Caco-2 (cell line): Measurements from ENCODE around the gene AOX1. TPM values are rescaled to one million over a fixed set of nuclear protein-coding genes. Genes with fewer than 3 reads are reported as not detected.

Experiments
- BruUV-seq: library from RNA; stranded (reverse); fragments of 400-500 nt; replicated peaks from 2 replicates; lab custom pipeline; 2021; lab: Mats Ljungman, UMichigan
- CTCF ChIA-PET: fragments of 300-600 bp; sonication (Branson Sonifier 250); formaldehyde crosslinking; loops from one replicate; lab custom pipeline; 2022; ENCODE audit warnings: antibody characterized with exemption; lab: Charles Lee
- POLR2A ChIA-PET: fragments of 300-600 bp; sonication (Branson Sonifier 250); formaldehyde crosslinking; loops from one replicate; lab custom pipeline; 2022; ENCODE audit warnings: antibody characterized with exemption; lab: Charles Lee
- DNase-seq, 2 experiments: peaks; one replicate each; pipeline versions ENCODE4 v3.0.0 to v3.0.0-alpha.2; 2020 to 2022
- H3K27me3 ChIP-seq: replicated peaks from 2 replicates; pipeline ENCODE4 v1.6.0; 2011; ENCODE audit warnings: low read length; ENCODE audit not compliant: control insufficient read depth, insufficient read depth
- H3K36me3 ChIP-seq: 2 replicates; pipeline ENCODE4 v1.5.1; 2011; ENCODE audit warnings: low read length; ENCODE audit not compliant: control insufficient read depth, insufficient read depth
- H3K4me1 ChIP-seq: fragments of 250-450 bp; sonication (Bioruptor Pico); 2 replicates; pipeline ENCODE4 v1.5.1; 2020; ENCODE audit warnings: mild to moderate bottlenecking
- H3K4me3 ChIP-seq: 2 replicates; pipeline ENCODE4 v1.5.1; 2011; ENCODE audit warnings: low read depth, mild to moderate bottlenecking, control low read depth, low read length
- H3K9me3 ChIP-seq: fragments of 250-450 bp; sonication (Bioruptor Pico); 2 replicates; pipeline ENCODE4 v1.5.1; 2020; ENCODE audit warnings: mild to moderate bottlenecking, moderate library complexity
- H3K27ac Mint-ChIP-seq: one replicate; pipeline ENCODE4 v1.8.0; 2022; ENCODE audit warnings: mixed read lengths; ENCODE audit not compliant: unreplicated experiment
- H3K27me3 Mint-ChIP-seq: one replicate; pipeline ENCODE4 v1.8.0; 2022; ENCODE audit warnings: mixed read lengths; ENCODE audit not compliant: insufficient read depth, unreplicated experiment
- H3K36me3 Mint-ChIP-seq: one replicate; pipeline ENCODE4 v1.8.0; 2022; ENCODE audit warnings: mild to moderate bottlenecking, mixed read lengths; ENCODE audit not compliant: insufficient read depth, unreplicated experiment
- H3K4me1 Mint-ChIP-seq: one replicate; pipeline ENCODE4 v1.8.0; 2022; ENCODE audit warnings: low read depth, mixed read lengths; ENCODE audit not compliant: unreplicated experiment
- H3K4me3 Mint-ChIP-seq: one replicate; pipeline ENCODE4 v1.8.0; 2022; ENCODE audit warnings: mild to moderate bottlenecking, moderate library complexity, mixed read lengths; ENCODE audit not compliant: unreplicated experiment
- H3K9me3 Mint-ChIP-seq: one replicate; pipeline ENCODE4 v1.8.0; 2022; ENCODE audit warnings: mixed read lengths; ENCODE audit not compliant: unreplicated experiment
- CTCF ChIP-seq, 2 experiments: fragments of 200-600 bp in 1 of 2; IDR thresholded peaks; 1 replicate in 1 of 2; 2 replicates in 1 of 2; pipeline versions ENCODE4 v1.5.1 to v1.8.0; 2011 to 2022; ENCODE audit warnings: antibody characterized with exemption in 1 of 2, control low read depth in 1 of 2, inconsistent platforms in 1 of 2, low read depth in 1 of 2, low read length in 1 of 2, mild to moderate bottlenecking in 1 of 2, moderate library complexity in 1 of 2; ENCODE audit not compliant: insufficient read depth in 1 of 2, severe bottlenecking in 1 of 2, unreplicated experiment in 1 of 2
- intact Hi-C: fragments of 100-400 bp; cut with micrococcal nuclease; formaldehyde crosslinking; loops from one replicate; pipeline ENCODE4 v1.10.0; 2022; ENCODE audit not compliant: unreplicated experiment
- total RNA-seq: library from RNA; stranded (reverse); gene quantifications from 2 replicates; pipeline ENCODE4 v1.2.3, GENCODE V29; 2022

The AOX1 gene
- total RNA-seq, 1 experiment from 2014 or later, result 0.79 TPM

DNA sequence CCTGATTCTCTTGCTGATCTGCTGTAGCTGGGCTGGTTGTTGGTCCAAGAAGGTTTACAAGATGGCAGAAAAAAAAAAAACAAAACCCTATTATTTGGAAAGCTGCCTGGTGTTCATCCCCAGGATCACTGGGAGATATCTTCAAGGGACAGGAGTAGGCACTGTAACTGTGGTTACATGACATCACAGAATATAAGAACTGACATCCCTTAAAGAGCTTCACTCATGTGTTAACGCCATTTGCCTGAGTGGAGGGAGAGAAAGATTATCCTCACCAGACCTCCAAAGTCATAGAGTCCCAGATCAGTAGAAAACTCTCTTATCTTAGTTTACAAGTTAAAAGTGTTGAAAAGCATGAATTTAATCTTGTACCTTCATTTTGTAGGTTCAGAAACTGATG is 130.6 kb downstream of the AOX1 start:
- Mint-ChIP-seq H3K4me3 (no peak overlapping the region), H3K4me1 (no peaks in the 10 kb centered on the region), H3K27me3 (peaks cover 13% of the 10 kb centered on the region), H3K36me3 (no peaks in the 10 kb centered on the region), H3K9me3 (no peaks in the 10 kb centered on the region), H3K27ac (no peak overlapping the region)
- Histone ChIP-seq H3K4me3 (no peak overlapping the region), H3K36me3 (no peaks in the 10 kb centered on the region; the same call in 1 of the 2 replicates), H3K9me3 (no peaks in the 10 kb centered on the region), H3K27me3 (no peaks in the 10 kb centered on the region), H3K4me1 (peaks cover 8% of the 10 kb centered on the region; the same call in 1 of the 2 replicates)
- intact Hi-C loops, result no loop called here
- no TSS peak for BruUV-seq
- DNase-seq, result no peak
- no peak for TF ChIP-seq CTCF (IDR thresholded peaks at IDR 0.05; ENCODE audit: insufficient read depth in 1 of 2, low read depth in 1 of 2, low read length in 1 of 2, severe bottlenecking in 1 of 2, unreplicated experiment in 1 of 2)
- ChIA-PET CTCF (no interaction called here), POLR2A (no interaction called here)

Other genes starting within 250 kb of the AOX1 start
- gene KCTD18, start 75.9 kb upstream of the AOX1 start, total RNA-seq, result 8.6 and 9.3 TPM in 2 replicates
- gene SGO2, start 59.8 kb upstream of the AOX1 start, total RNA-seq, result 20.1 and 21.3 TPM in 2 replicates
- gene BZW1, start 225.9 kb downstream of the AOX1 start, total RNA-seq, result 322 and 325 TPM in 2 replicates